Vagina (tissue), 2 donors: ENCODE data around the gene ZNF638.

Experiments used
- POLR2A ChIP-seq, 2 donors: fragments of 450-650 bp; IDR thresholded peaks; one replicate each; pipeline ENCODE4 v1.6.1; 2017; ENCODE audit warnings: antibody characterized with exemption in 2 of 2, mild to moderate bottlenecking in 2 of 2, moderate library complexity in 2 of 2
- POLR2AphosphoS5 ChIP-seq, 2 donors: sonication (generic); formaldehyde crosslinking; IDR thresholded peaks; one replicate each; pipeline ENCODE4 v1.9.0; 2017; ENCODE audit warnings: antibody characterized with exemption in 2 of 2, mild to moderate bottlenecking in 2 of 2, low read depth in 1 of 2; ENCODE audit not compliant: insufficient read depth in 1 of 2
- TF ChIP-seq, protein P1 (sequence below), 3 experiments: fragments of 450-650 bp in 2 of 3; fragments of 200-600 bp in 1 of 3; sonication (generic) in 1 of 3; IDR thresholded peaks; one replicate each; pipeline ENCODE4 v1.5.1; 2017 to 2019; ENCODE audit warnings: antibody characterized with exemption in 3 of 3, mild to moderate bottlenecking in 2 of 3, moderate library complexity in 2 of 3

DNA sequence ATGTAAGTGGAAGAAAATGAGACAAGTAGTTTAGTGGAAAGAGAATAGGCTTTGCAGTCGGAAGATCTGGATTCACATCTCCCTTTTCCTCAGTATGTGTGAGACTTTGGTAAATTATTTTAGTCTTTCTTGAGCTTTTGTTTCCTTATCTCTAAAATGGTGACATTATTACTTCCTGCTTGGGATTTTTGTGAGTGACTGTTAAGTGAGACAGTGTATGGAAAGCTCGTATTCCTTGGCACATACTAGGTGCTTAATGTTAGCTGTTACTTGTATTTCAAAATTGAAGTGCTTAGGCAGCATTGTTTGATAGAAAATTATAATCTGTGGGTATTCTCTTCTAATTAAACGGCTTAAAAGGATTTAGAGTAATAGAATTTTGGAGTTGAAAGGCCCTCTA, 2.0 kb downstream of the ZNF638 start:
- TF ChIP-seq POLR2A (IDR thresholded peaks at IDR 0.05) (no peak), POLR2AphosphoS5 (IDR thresholded peaks at IDR 0.05; ENCODE audit: insufficient read depth in 1 of 2, low read depth in 1 of 2) (no peak)
- TF ChIP-seq, protein P1, sequence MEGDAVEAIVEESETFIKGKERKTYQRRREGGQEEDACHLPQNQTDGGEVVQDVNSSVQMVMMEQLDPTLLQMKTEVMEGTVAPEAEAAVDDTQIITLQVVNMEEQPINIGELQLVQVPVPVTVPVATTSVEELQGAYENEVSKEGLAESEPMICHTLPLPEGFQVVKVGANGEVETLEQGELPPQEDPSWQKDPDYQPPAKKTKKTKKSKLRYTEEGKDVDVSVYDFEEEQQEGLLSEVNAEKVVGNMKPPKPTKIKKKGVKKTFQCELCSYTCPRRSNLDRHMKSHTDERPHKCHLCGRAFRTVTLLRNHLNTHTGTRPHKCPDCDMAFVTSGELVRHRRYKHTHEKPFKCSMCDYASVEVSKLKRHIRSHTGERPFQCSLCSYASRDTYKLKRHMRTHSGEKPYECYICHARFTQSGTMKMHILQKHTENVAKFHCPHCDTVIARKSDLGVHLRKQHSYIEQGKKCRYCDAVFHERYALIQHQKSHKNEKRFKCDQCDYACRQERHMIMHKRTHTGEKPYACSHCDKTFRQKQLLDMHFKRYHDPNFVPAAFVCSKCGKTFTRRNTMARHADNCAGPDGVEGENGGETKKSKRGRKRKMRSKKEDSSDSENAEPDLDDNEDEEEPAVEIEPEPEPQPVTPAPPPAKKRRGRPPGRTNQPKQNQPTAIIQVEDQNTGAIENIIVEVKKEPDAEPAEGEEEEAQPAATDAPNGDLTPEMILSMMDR (IDR thresholded peaks at IDR 0.05), result no peak
